ENCODE results near the gene TACC2. TPM values are rescaled to one million over a fixed set of nuclear protein-coding genes. Genes with fewer than 3 reads are reported as not detected.

TACC2 gene
- total RNA-seq, 4 donors from 2014 or later, result 63.1 to 102 (median 74.9) TPM

GRCh38 chr10:122241836-122242235 lies 252.9 kb downstream of the TACC2 start:
- Histone ChIP-seq H3K27me3 (no peaks in the 10 kb centered on the region), H3K4me3 (no peak overlapping the region), H3K9me3 (no peaks in the 10 kb centered on the region), H3K27ac (no peak overlapping the region), H3K36me3 (peaks cover 0 to 100% of the 10 kb centered on the region in 2 donors), H3K4me1 (peaks cover 0 to 12% (median 3%) of the 10 kb centered on the region in 3 donors)
- no peak for ATAC-seq
- TF ChIP-seq POLR2A (IDR thresholded peaks at IDR 0.05) (no peak), EP300 (IDR thresholded peaks at IDR 0.05) (no peak), POLR2AphosphoS5 (IDR thresholded peaks at IDR 0.05) (no peak), CTCF (IDR thresholded peaks at IDR 0.05) (no peak)
- WGBS, 2 donors (ENCODE audit: low coverage in 1 of 2), result 60 to 70% methylated on average over 1 to 2 of the region's 8 CpGs

- TF ChIP-seq CTCF (IDR thresholded peaks at IDR 0.05), result no peak
- TF ChIP-seq EP300 (IDR thresholded peaks at IDR 0.05), result no peak
- TF ChIP-seq POLR2AphosphoS5 (IDR thresholded peaks at IDR 0.05), result peak; percentile 57
- 40% methylated on average over 1 of the region's 2 CpGs; no CpG with 5 or more reads in 1 of the 2 donors for WGBS, 2 donors (ENCODE audit: low coverage in 1 of 2)
- peaks cover 0 to 100% of the 10 kb centered on the region in 2 donors for H3K36me3 ChIP-seq
These were observed 254.6 kb downstream of the TACC2 start for GRCh38 chr10:122243550-122243949.

GRCh38 chr10:122244001-122244975 lies 255.3 kb downstream of the TACC2 start:
- WGBS, 2 donors (ENCODE audit: low coverage in 1 of 2), result 68 to 75% methylated on average over 4 to 5 of the region's 11 CpGs
- TF ChIP-seq POLR2AphosphoS5 (IDR thresholded peaks at IDR 0.05) (no peak), CTCF (IDR thresholded peaks at IDR 0.05) (no peak), POLR2A (IDR thresholded peaks at IDR 0.05) (no peak), EP300 (IDR thresholded peaks at IDR 0.05) (no peak)
- no peaks in the 10 kb centered on the region for H3K9me3 ChIP-seq
- H3K36me3 ChIP-seq, result peaks cover 0 to 100% of the 10 kb centered on the region in 2 donors
- ATAC-seq, result no peak
- no peak overlapping the region for H3K4me3 ChIP-seq
- H3K27ac ChIP-seq, result peak overlapping the region in 3 of 4 donors; percentile 17 to 32 (median 31)
- H3K27me3 ChIP-seq, result no peaks in the 10 kb centered on the region
- peaks cover 0 to 12% (median 3%) of the 10 kb centered on the region in 3 donors for H3K4me1 ChIP-seq

More at GRCh38 chr10:122243550-122243949, 254.6 kb downstream of the TACC2 start:
- ATAC-seq, result peak; percentile 59
- H3K4me1 ChIP-seq, result peaks cover 0 to 12% (median 3%) of the 10 kb centered on the region in 3 donors
- H3K27ac ChIP-seq, result peak overlapping the region in 3 of 4 donors; percentile 17 to 32 (median 31)
- H3K4me3 ChIP-seq, result no peak overlapping the region
- no peaks in the 10 kb centered on the region for H3K27me3 ChIP-seq
- H3K9me3 ChIP-seq, result no peaks in the 10 kb centered on the region

GRCh38 chr10:122245136-122245535 lies 256.2 kb downstream of the TACC2 start:
- no peak for TF ChIP-seq CTCF (IDR thresholded peaks at IDR 0.05)
- TF ChIP-seq POLR2AphosphoS5 (IDR thresholded peaks at IDR 0.05), result no peak
- TF ChIP-seq EP300 (IDR thresholded peaks at IDR 0.05), result no peak
- TF ChIP-seq POLR2A (IDR thresholded peaks at IDR 0.05), result no peak
- ATAC-seq, result no peak
- no peaks in the 10 kb centered on the region for H3K27me3 ChIP-seq
- no peak overlapping the region for H3K4me3 ChIP-seq
- peaks cover 0 to 100% of the 10 kb centered on the region in 2 donors for H3K36me3 ChIP-seq
- peaks cover 0 to 12% (median 3%) of the 10 kb centered on the region in 3 donors for H3K4me1 ChIP-seq
- no peaks in the 10 kb centered on the region for H3K9me3 ChIP-seq
- H3K27ac ChIP-seq, result no peak overlapping the region
- 68 to 83% methylated on average over 4 of the region's 4 CpGs for WGBS, 2 donors (ENCODE audit: low coverage in 1 of 2)

All from gastroesophageal sphincter (tissue), 4 donors.